ENCODE data around the gene DGKI.

Gene DGKI

DNA sequence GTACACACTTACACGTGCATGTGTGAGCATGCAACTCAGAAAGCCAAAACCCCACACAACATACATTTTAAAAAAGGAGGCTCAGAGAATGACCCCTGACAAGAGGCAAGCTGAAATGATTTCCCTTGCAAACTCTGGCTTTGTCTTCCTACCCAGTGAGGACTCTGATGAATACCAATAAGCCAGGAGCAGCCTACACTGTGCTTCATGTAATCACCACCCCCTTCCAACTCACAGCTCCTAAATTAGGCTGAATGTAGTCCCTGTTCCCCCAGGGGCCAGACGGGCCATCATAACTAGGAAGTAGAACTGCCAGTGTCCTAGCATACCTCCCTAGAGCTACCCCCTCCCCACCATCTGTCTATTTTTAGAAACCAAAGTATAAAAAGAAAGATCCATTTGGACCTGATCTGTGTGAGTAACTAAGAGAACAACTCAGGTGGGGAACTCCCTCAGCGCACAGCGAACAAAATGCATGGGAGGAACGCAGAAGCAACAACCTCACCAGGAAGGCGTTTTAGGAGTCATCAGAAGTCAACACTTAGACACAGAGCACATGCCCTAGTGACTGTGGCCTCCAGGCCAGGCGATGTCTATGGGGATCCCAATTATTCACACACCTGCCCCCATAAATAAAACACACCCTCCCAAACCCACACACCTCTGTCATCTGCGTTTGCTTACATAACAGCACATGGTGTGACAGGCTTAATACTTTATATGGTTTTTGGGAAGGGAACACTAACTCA is 1.9 kb downstream of the DGKI start:
- Histone ChIP-seq H3K79me2 (ENCODE audit: low read length) (no peaks in the 10 kb centered on the region), H3K27ac (ENCODE audit: low read length) (no peak overlapping the region), H4K20me1 (ENCODE audit: insufficient read depth, low read length) (no peaks in the 10 kb centered on the region), H3K4me1 (ENCODE audit: low read length) (no peaks in the 10 kb centered on the region), H3K9me3 (ENCODE audit: insufficient read depth, low read length) (no peaks in the 10 kb centered on the region), H3K27me3 (ENCODE audit: low read depth, low read length) (no peaks in the 10 kb centered on the region), H2AFZ (ENCODE audit: low read depth, low read length) (no peak overlapping the region), H3K4me2 (ENCODE audit: low read length) (no peak overlapping the region), H3K36me3 (replicated peaks; ENCODE audit: low read depth, low read length) (no peaks in the 10 kb centered on the region), H3K9ac (ENCODE audit: low read length) (no peak overlapping the region), H3K4me3 (ENCODE audit: low read length) (no peak overlapping the region)
- no peak for TF ChIP-seq CTCF (IDR thresholded peaks at IDR 0.05; ENCODE audit: low read depth, low read length)
- no peak for TF ChIP-seq EZH2phosphoT487 (IDR thresholded peaks at IDR 0.05; ENCODE audit: low read depth)

GRCh38 chr7:137839903-137840779 is 6.6 kb downstream of the DGKI start:
- H3K4me2 ChIP-seq (ENCODE audit: low read length), result no peak overlapping the region
- H3K9ac ChIP-seq (ENCODE audit: low read length), result no peak overlapping the region
- H3K4me3 ChIP-seq (ENCODE audit: low read length), result no peak overlapping the region
- no peak overlapping the region for H3K27ac ChIP-seq (ENCODE audit: low read length)
- H3K79me2 ChIP-seq (ENCODE audit: low read length), result no peaks in the 10 kb centered on the region
- H2AFZ ChIP-seq (ENCODE audit: low read depth, low read length), result no peak overlapping the region
- TF ChIP-seq CTCF (IDR thresholded peaks at IDR 0.05; ENCODE audit: low read depth, low read length) (no peak), EZH2phosphoT487 (IDR thresholded peaks at IDR 0.05; ENCODE audit: low read depth) (no peak)
- H3K4me1 ChIP-seq (ENCODE audit: low read length), result peaks cover 13% of the 10 kb centered on the region
- H3K9me3 ChIP-seq (ENCODE audit: insufficient read depth, low read length), result no peaks in the 10 kb centered on the region
- no peaks in the 10 kb centered on the region for H3K27me3 ChIP-seq (ENCODE audit: low read depth, low read length)
- H3K36me3 ChIP-seq (replicated peaks; ENCODE audit: low read depth, low read length), result peaks cover 9% of the 10 kb centered on the region
- H4K20me1 ChIP-seq (ENCODE audit: insufficient read depth, low read length), result no peaks in the 10 kb centered on the region

- H4K20me1 ChIP-seq (ENCODE audit: insufficient read depth, low read length), result no peaks in the 10 kb centered on the region
- no peak for TF ChIP-seq EZH2phosphoT487 (IDR thresholded peaks at IDR 0.05; ENCODE audit: low read depth)
- no peak for TF ChIP-seq CTCF (IDR thresholded peaks at IDR 0.05; ENCODE audit: low read depth, low read length)
- no peak overlapping the region for H3K27ac ChIP-seq (ENCODE audit: low read length)
- H3K9me3 ChIP-seq (ENCODE audit: insufficient read depth, low read length), result no peaks in the 10 kb centered on the region
- H3K36me3 ChIP-seq (replicated peaks; ENCODE audit: low read depth, low read length), result peaks cover 22% of the 10 kb centered on the region
- H3K4me2 ChIP-seq (ENCODE audit: low read length), result no peak overlapping the region
- no peak overlapping the region for H3K9ac ChIP-seq (ENCODE audit: low read length)
- H3K4me1 ChIP-seq (ENCODE audit: low read length), result peaks cover 13% of the 10 kb centered on the region
- H2AFZ ChIP-seq (ENCODE audit: low read depth, low read length), result no peak overlapping the region
- no peak overlapping the region for H3K4me3 ChIP-seq (ENCODE audit: low read length)
- no peaks in the 10 kb centered on the region for H3K79me2 ChIP-seq (ENCODE audit: low read length)
- no peaks in the 10 kb centered on the region for H3K27me3 ChIP-seq (ENCODE audit: low read depth, low read length)
Observed at GRCh38 chr7:137838706-137839315, 8.0 kb downstream of the DGKI start.

- H3K4me2 ChIP-seq (ENCODE audit: low read length), result peak overlapping the region; percentile 29
- TF ChIP-seq EZH2phosphoT487 (IDR thresholded peaks at IDR 0.05; ENCODE audit: low read depth), result no peak
- no peak for TF ChIP-seq CTCF (IDR thresholded peaks at IDR 0.05; ENCODE audit: low read depth, low read length)
Observed at GRCh38 chr7:137836541-137836940, 10.2 kb downstream of the DGKI start.

More at GRCh38 chr7:137836541-137836940, 10.2 kb downstream of the DGKI start:
- no peaks in the 10 kb centered on the region for H4K20me1 ChIP-seq (ENCODE audit: insufficient read depth, low read length)
- H3K4me3 ChIP-seq (ENCODE audit: low read length), result no peak overlapping the region
- peaks cover 13% of the 10 kb centered on the region for H3K4me1 ChIP-seq (ENCODE audit: low read length)
- no peak overlapping the region for H3K9ac ChIP-seq (ENCODE audit: low read length)
- H3K27me3 ChIP-seq (ENCODE audit: low read depth, low read length), result no peaks in the 10 kb centered on the region
- H3K36me3 ChIP-seq (replicated peaks; ENCODE audit: low read depth, low read length), result peaks cover 33% of the 10 kb centered on the region
- H2AFZ ChIP-seq (ENCODE audit: low read depth, low read length), result no peak overlapping the region
- H3K79me2 ChIP-seq (ENCODE audit: low read length), result no peaks in the 10 kb centered on the region
- no peak overlapping the region for H3K27ac ChIP-seq (ENCODE audit: low read length)
- H3K9me3 ChIP-seq (ENCODE audit: insufficient read depth, low read length), result peaks cover 3% of the 10 kb centered on the region; the same call in 1 of the 2 replicates
